Measurements from ENCODE around the gene BMP4. TPM values are rescaled to one million over a fixed set of nuclear protein-coding genes. Genes with fewer than 3 reads are reported as not detected.

BMP4 gene
- total and polyA plus RNA-seq, 2 experiments from 2014 or later = 2.5 to 3.9 TPM

DNA sequence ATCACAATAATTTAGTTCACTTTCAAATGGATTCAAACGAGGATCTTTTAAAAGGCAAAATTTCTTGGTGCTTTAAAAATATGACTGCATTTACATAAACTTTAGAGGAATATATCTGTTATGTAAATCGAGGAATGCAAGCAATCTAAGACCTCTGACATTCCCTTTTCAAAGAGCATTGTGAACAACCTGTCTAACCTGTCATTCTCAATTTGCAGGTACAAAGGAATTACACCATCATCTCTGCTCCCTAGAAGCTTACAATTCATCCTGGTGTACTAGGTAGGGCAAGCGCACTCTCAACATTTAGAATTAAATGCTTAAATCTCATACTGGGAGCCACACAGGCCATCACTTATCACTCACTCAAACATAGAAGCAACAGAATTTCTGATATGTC, 35.6 kb downstream of the BMP4 start (continued):
- TF ChIP-seq ZNF462 (CRISPR knock-in tag; IDR thresholded peaks at IDR 0.05) = no peak
- TF ChIP-seq EZH2 (IDR thresholded peaks at IDR 0.05; ENCODE audit: low read depth, unreplicated experiment) = no peak
- no peak for TF ChIP-seq CREB1 (CRISPR knock-in tag; IDR thresholded peaks at IDR 0.05; ENCODE audit: low read depth)
- TF ChIP-seq ZNF114 (CRISPR knock-in tag; IDR thresholded peaks at IDR 0.05) = no peak
- no peak for TF ChIP-seq POLR2AphosphoS5 (IDR thresholded peaks at IDR 0.05; ENCODE audit: low read depth)
- TF ChIP-seq, protein P1, sequence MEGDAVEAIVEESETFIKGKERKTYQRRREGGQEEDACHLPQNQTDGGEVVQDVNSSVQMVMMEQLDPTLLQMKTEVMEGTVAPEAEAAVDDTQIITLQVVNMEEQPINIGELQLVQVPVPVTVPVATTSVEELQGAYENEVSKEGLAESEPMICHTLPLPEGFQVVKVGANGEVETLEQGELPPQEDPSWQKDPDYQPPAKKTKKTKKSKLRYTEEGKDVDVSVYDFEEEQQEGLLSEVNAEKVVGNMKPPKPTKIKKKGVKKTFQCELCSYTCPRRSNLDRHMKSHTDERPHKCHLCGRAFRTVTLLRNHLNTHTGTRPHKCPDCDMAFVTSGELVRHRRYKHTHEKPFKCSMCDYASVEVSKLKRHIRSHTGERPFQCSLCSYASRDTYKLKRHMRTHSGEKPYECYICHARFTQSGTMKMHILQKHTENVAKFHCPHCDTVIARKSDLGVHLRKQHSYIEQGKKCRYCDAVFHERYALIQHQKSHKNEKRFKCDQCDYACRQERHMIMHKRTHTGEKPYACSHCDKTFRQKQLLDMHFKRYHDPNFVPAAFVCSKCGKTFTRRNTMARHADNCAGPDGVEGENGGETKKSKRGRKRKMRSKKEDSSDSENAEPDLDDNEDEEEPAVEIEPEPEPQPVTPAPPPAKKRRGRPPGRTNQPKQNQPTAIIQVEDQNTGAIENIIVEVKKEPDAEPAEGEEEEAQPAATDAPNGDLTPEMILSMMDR (conservative IDR thresholded peaks at IDR 0.05; ENCODE audit: low read depth in 2 of 2) = no peak

- H3K27me3 Mint-ChIP-seq (ENCODE audit: insufficient read depth, low read depth, poor library complexity) = peaks cover 3% of the 10 kb centered on the region
- Histone ChIP-seq H3K27ac (ENCODE audit: low read depth) (no peak overlapping the region), H3K79me2 (replicated peaks; ENCODE audit: insufficient read depth) (no peaks in the 10 kb centered on the region), H3K36me3 (ENCODE audit: insufficient read depth) (no peaks in the 10 kb centered on the region), H3K4me2 (no peak overlapping the region), H2AFZ (no peak overlapping the region), H3K4me1 (ENCODE audit: insufficient read depth) (peaks cover 14% of the 10 kb centered on the region), H3F3A (replicated peaks; ENCODE audit: low read depth) (no peaks in the 10 kb centered on the region), H4K20me1 (replicated peaks; ENCODE audit: insufficient read depth) (no peaks in the 10 kb centered on the region), H3K4me3 (no peak overlapping the region), H3K9me2 (ENCODE audit: insufficient read depth) (no peaks in the 10 kb centered on the region; the same call in 1 of the 2 replicates), H3K27me3 (ENCODE audit: insufficient read depth) (no peaks in the 10 kb centered on the region)
- no peak overlapping the region for H3K4me3 Mint-ChIP-seq
- DNase-seq (ENCODE audit: low spot score) (no peak), ATAC-seq (no peak)
- H3K27ac Mint-ChIP-seq = no peak overlapping the region
- no peaks in the 10 kb centered on the region; the same call in 2 of the 3 replicates for H3K36me3 Mint-ChIP-seq (ENCODE audit: low read depth)
- H3K9me3 Mint-ChIP-seq = no peaks in the 10 kb centered on the region; the same call in 1 of the 3 replicates
- peaks cover 7% of the 10 kb centered on the region; the same call in 2 of the 3 replicates for H3K4me1 Mint-ChIP-seq
- TF ChIP-seq EZH2 (IDR thresholded peaks at IDR 0.05; ENCODE audit: low read depth, unreplicated experiment) (no peak), ZNF462 (CRISPR knock-in tag; IDR thresholded peaks at IDR 0.05) (no peak), EZH2phosphoT487 (IDR thresholded peaks at IDR 0.05; ENCODE audit: unreplicated experiment) (no peak), NANOG (IDR thresholded peaks at IDR 0.05; ENCODE audit: borderline replicate concordance) (no peak), ZNF114 (CRISPR knock-in tag; IDR thresholded peaks at IDR 0.05) (no peak)
Measured at GRCh38 chr14:53916239-53916638, 40.4 kb downstream of the BMP4 start.
